HepG2 (cell line): ENCODE measurements around the gene UBXN2A. TPM values are rescaled to one million over a fixed set of nuclear protein-coding genes. Genes with fewer than 3 reads are reported as not detected.
A peak's percentile ranks its signal among the peaks of the same experiment; 100 is the strongest.

Experiments used
- ARID2 ChIP-seq: sonication (generic); formaldehyde crosslinking; IDR thresholded peaks from 2 replicates; pipeline ENCODE4 v1.8.1; 2022; ENCODE audit warnings: mild to moderate bottlenecking, missing genetic modification reagents, borderline replicate concordance
- CEBPG ChIP-seq: IDR thresholded peaks from 2 replicates; pipeline ENCODE4 v1.6.1; 2016
- HMG20B ChIP-seq: conservative IDR thresholded peaks from 2 replicates; pipeline ENCODE4 v1.6.1; 2016; ENCODE audit warnings: missing genetic modification reagents, missing compliant biosample characterization
- ISL2 ChIP-seq: sonication (generic); formaldehyde crosslinking; IDR thresholded peaks from 2 replicates; pipeline ENCODE4 v1.5.0; 2020; ENCODE audit warnings: missing genetic modification reagents
- KAT7 ChIP-seq: IDR thresholded peaks from 2 replicates; pipeline ENCODE4 v1.6.1; 2018; ENCODE audit warnings: borderline replicate concordance, missing compliant biosample characterization
- KLF6 ChIP-seq: IDR thresholded peaks from 2 replicates; pipeline ENCODE4 v1.8.0; 2016; ENCODE audit warnings: missing biosample characterization, missing genetic modification reagents
- MAZ ChIP-seq, 2 experiments: sonication (generic) in 1 of 2; formaldehyde crosslinking in 1 of 2; IDR thresholded peaks; 2 replicates each; pipeline versions ENCODE4 v1.5.0 to v1.6.1; 2012 to 2020; ENCODE audit warnings: low read depth in 2 of 2, mild to moderate bottlenecking in 2 of 2, borderline replicate concordance in 1 of 2, improper control_type of control experiment in 1 of 2, low read length in 1 of 2, missing genetic modification reagents in 1 of 2, moderate library complexity in 1 of 2
- MEF2D ChIP-seq: sonication (generic); formaldehyde crosslinking; IDR thresholded peaks from 2 replicates; pipeline ENCODE4 v1.5.1; 2020; ENCODE audit warnings: mild to moderate bottlenecking, missing genetic modification reagents
- NFE2 ChIP-seq: sonication (generic); formaldehyde crosslinking; IDR thresholded peaks from 2 replicates; pipeline ENCODE4 v1.4.0; 2020; ENCODE audit warnings: missing genetic modification reagents
- NFKBIZ ChIP-seq: IDR thresholded peaks from 2 replicates; pipeline ENCODE4 v1.6.1; 2018; ENCODE audit warnings: missing genetic modification reagents, missing compliant biosample characterization
- RCOR2 ChIP-seq: IDR thresholded peaks from 2 replicates; pipeline ENCODE4 v1.6.1; 2016; ENCODE audit warnings: missing biosample characterization, missing genetic modification reagents
- SOX13 ChIP-seq, 3 experiments: fragments of 450-650 bp in 1 of 3; sonication (generic) in 1 of 3; formaldehyde crosslinking in 1 of 3; IDR thresholded peaks in 2 of 3; conservative IDR thresholded peaks in 1 of 3; 2 replicates each; pipeline versions ENCODE4 v1.5.0 to v1.6.1; 2016 to 2020; ENCODE audit warnings: antibody characterized with exemption in 1 of 3, mild to moderate bottlenecking in 1 of 3, missing compliant biosample characterization in 1 of 3, missing genetic modification reagents in 1 of 3, moderate library complexity in 1 of 3
- TBX2 ChIP-seq: sonication (generic); formaldehyde crosslinking; IDR thresholded peaks from 2 replicates; pipeline ENCODE4 v1.5.0; 2020; ENCODE audit warnings: missing genetic modification reagents, mild to moderate bottlenecking, borderline replicate concordance
- TCF7L2 ChIP-seq: IDR thresholded peaks from 2 replicates; pipeline ENCODE4 v1.6.1; 2011; ENCODE audit warnings: mild to moderate bottlenecking, low read depth, low read length, moderate library complexity
- ZFX ChIP-seq: sonication (generic); formaldehyde crosslinking; IDR thresholded peaks from 2 replicates; pipeline ENCODE4 v1.4.0; 2020; ENCODE audit warnings: mild to moderate bottlenecking, low read depth, missing genetic modification reagents, moderate library complexity
- ZNF354B ChIP-seq: sonication (generic); formaldehyde crosslinking; IDR thresholded peaks from 2 replicates; pipeline ENCODE4 v1.8.0; 2022; ENCODE audit warnings: mild to moderate bottlenecking, missing genetic modification reagents
- ZNF558 ChIP-seq: sonication (generic); formaldehyde crosslinking; IDR thresholded peaks from 2 replicates; pipeline ENCODE4 v1.9.0; 2022; ENCODE audit warnings: mild to moderate bottlenecking, missing genetic modification reagents, borderline replicate concordance
- ZNF619 ChIP-seq: sonication (generic); formaldehyde crosslinking; IDR thresholded peaks from 2 replicates; pipeline ENCODE4 v1.4.0; 2020; ENCODE audit warnings: mild to moderate bottlenecking, missing genetic modification reagents
- ZNF652 ChIP-seq: IDR thresholded peaks from 2 replicates; pipeline ENCODE4 v1.6.1; 2016; ENCODE audit warnings: low read depth, borderline replicate concordance
- ZNF749 ChIP-seq: sonication (generic); formaldehyde crosslinking; IDR thresholded peaks from 2 replicates; pipeline ENCODE4 v1.8.0; 2022; ENCODE audit warnings: mild to moderate bottlenecking, missing genetic modification reagents, moderate library complexity, borderline replicate concordance
- polyA plus RNA-seq, 8 experiments: library from polyadenylated mRNA; depleted of rRNA in 3 of 8; stranded (reverse) in 7 of 8; unstranded in 1 of 8; fragments of >200 nt; fragmentation: Illumina TruSeq in 4 of 8; extraction: Trizol in 4 of 8; gene quantifications; 2 replicates each; pipeline versions ENCODE4 v1.2.1 to v1.2.3, GENCODE V29; 2011 to 2016; ENCODE audit warnings: low read depth in 4 of 8, missing spikeins in 1 of 8, mixed read lengths in 1 of 8; ENCODE audit not compliant: insufficient read depth in 1 of 8
- total RNA-seq, 5 experiments: library from RNA; depleted of rRNA; stranded (reverse); fragments of >200 nt; fragmentation: Illumina TruSeq; extraction: Trizol; gene quantifications; 2 replicates each; pipeline ENCODE4 v1.2.3, GENCODE V29; 2016; ENCODE audit warnings: low read depth in 1 of 5
- TF ChIP-seq, protein P1 (sequence below): sonication (generic); formaldehyde crosslinking; IDR thresholded peaks from 2 replicates; pipeline ENCODE4 v1.4.0; 2020; ENCODE audit warnings: missing genetic modification reagents
- TF ChIP-seq, protein P2 (sequence below): sonication (generic); formaldehyde crosslinking; IDR thresholded peaks from 2 replicates; pipeline ENCODE4 v1.9.0; 2022; ENCODE audit warnings: low read depth, missing genetic modification reagents
- TF ChIP-seq, protein P3 (sequence below): sonication (generic); formaldehyde crosslinking; IDR thresholded peaks from 2 replicates; pipeline ENCODE4 v1.4.0; 2020; ENCODE audit warnings: missing genetic modification reagents
- TF ChIP-seq, protein P4 (sequence below): sonication (generic); formaldehyde crosslinking; IDR thresholded peaks from 2 replicates; pipeline ENCODE4 v1.5.0; 2020; ENCODE audit warnings: missing genetic modification reagents

UBXN2A gene
- total and polyA plus RNA-seq, 2 of the 13 experiments (the other 11 are each of a cell fraction or from before 2014, with no cell fraction given), result 8.3 to 20.9 TPM

DNA sequence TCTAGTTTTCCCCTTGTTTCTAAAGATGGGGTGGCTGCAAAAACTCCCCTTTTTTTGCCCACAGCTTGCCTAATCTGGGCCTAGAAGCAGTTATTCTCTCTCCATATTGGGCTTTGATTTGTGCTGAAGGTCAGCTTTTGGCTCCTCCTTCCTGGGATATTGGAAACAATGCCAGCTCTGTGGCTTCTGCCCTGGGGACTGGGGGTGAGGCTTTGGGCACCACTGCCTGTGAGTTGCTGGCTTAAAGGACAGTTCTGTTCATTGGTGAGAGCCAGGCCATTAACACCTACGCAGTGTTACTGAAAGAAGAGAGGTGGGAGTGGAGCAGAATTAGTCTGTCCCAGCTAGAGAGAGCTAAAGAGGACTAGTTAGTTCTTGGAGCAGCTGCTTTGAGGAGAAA lies 4.3 kb downstream of the UBXN2A start (continued):
- TF ChIP-seq, protein P1, sequence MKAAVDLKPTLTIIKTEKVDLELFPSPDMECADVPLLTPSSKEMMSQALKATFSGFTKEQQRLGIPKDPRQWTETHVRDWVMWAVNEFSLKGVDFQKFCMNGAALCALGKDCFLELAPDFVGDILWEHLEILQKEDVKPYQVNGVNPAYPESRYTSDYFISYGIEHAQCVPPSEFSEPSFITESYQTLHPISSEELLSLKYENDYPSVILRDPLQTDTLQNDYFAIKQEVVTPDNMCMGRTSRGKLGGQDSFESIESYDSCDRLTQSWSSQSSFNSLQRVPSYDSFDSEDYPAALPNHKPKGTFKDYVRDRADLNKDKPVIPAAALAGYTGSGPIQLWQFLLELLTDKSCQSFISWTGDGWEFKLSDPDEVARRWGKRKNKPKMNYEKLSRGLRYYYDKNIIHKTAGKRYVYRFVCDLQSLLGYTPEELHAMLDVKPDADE, result no peak
- TF ChIP-seq, protein P2, sequence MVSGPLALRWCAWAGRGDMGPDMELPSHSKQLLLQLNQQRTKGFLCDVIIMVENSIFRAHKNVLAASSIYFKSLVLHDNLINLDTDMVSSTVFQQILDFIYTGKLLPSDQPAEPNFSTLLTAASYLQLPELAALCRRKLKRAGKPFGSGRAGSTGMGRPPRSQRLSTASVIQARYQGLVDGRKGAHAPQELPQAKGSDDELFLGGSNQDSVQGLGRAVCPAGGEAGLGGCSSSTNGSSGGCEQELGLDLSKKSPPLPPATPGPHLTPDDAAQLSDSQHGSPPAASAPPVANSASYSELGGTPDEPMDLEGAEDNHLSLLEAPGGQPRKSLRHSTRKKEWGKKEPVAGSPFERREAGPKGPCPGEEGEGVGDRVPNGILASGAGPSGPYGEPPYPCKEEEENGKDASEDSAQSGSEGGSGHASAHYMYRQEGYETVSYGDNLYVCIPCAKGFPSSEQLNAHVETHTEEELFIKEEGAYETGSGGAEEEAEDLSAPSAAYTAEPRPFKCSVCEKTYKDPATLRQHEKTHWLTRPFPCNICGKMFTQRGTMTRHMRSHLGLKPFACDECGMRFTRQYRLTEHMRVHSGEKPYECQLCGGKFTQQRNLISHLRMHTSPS (CRISPR knock-in tag), result peak; percentile 81
- TF ChIP-seq NFE2 (no peak), ZNF354B (no peak), ZNF619 (no peak), ZNF558 (no peak), ZNF749 (CRISPR knock-in tag) (no peak), ZNF652 (CRISPR knock-in tag) (no peak), ISL2 (CRISPR knock-in tag) (no peak), SOX13 (IDR thresholded peaks at IDR 0.05) (no peak), SOX13 (CRISPR knock-in tag; conservative IDR thresholded peaks at IDR 0.05 in 1 of 2, IDR thresholded peaks at IDR 0.05 in 1 of 2) (peak in 1 of 2 experiments; percentile 35; a peak in 1 of 4 replicates), CEBPG (0 out of 2 replicates have a peak, but pooled peaks have one; percentile 18), KLF6 (CRISPR knock-in tag) (no peak), TCF7L2 (no peak), MEF2D (CRISPR knock-in tag) (no peak), TBX2 (CRISPR knock-in tag) (peak; percentile 67), NFKBIZ (no peak), ARID2 (CRISPR knock-in tag) (no peak), KAT7 (CRISPR knock-in tag) (no peak), RCOR2 (CRISPR knock-in tag) (peak; percentile 12; the same call in 1 of the 2 replicates), MAZ (IDR thresholded peaks at IDR 0.05; ENCODE audit: borderline replicate concordance, low read depth, low read length) (no peak), MAZ (CRISPR knock-in tag; IDR thresholded peaks at IDR 0.05; ENCODE audit: low read depth) (no peak), ZFX (CRISPR knock-in tag) (peak; percentile 49; the same call in 1 of the 2 replicates), HMG20B (CRISPR knock-in tag) (peak; percentile 88)
- TF ChIP-seq, protein P3, sequence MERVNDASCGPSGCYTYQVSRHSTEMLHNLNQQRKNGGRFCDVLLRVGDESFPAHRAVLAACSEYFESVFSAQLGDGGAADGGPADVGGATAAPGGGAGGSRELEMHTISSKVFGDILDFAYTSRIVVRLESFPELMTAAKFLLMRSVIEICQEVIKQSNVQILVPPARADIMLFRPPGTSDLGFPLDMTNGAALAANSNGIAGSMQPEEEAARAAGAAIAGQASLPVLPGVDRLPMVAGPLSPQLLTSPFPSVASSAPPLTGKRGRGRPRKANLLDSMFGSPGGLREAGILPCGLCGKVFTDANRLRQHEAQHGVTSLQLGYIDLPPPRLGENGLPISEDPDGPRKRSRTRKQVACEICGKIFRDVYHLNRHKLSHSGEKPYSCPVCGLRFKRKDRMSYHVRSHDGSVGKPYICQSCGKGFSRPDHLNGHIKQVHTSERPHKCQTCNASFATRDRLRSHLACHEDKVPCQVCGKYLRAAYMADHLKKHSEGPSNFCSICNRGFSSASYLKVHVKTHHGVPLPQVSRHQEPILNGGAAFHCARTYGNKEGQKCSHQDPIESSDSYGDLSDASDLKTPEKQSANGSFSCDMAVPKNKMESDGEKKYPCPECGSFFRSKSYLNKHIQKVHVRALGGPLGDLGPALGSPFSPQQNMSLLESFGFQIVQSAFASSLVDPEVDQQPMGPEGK, result peak; percentile 51; the same call in 1 of the 2 replicates
- TF ChIP-seq, protein P4, sequence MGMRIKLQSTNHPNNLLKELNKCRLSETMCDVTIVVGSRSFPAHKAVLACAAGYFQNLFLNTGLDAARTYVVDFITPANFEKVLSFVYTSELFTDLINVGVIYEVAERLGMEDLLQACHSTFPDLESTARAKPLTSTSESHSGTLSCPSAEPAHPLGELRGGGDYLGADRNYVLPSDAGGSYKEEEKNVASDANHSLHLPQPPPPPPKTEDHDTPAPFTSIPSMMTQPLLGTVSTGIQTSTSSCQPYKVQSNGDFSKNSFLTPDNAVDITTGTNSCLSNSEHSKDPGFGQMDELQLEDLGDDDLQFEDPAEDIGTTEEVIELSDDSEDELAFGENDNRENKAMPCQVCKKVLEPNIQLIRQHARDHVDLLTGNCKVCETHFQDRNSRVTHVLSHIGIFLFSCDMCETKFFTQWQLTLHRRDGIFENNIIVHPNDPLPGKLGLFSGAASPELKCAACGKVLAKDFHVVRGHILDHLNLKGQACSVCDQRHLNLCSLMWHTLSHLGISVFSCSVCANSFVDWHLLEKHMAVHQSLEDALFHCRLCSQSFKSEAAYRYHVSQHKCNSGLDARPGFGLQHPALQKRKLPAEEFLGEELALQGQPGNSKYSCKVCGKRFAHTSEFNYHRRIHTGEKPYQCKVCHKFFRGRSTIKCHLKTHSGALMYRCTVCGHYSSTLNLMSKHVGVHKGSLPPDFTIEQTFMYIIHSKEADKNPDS (CRISPR knock-in tag), result no peak
